ENCODE results near the gene GJD2.

Gene GJD2

DNA sequence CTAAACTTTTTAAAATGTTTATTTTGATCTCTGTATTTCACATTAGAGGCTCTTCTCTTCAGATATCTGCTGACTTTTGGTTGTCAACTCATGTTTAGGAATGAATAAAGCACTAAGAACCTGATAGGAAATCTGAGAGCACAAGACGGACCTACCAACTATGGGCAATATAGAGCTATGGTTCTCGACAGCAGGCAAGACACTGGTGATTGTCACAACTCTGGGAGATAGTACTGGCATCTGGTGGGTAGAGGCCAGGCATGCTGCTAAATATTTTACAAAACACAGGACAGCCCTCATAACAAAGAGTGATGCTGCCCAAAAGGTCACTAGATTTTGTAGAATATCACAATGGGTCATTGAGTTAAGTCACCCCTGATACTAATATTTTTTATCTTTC lies 17.5 kb upstream of the GJD2 start:
- no peak for DNase-seq

DNA sequence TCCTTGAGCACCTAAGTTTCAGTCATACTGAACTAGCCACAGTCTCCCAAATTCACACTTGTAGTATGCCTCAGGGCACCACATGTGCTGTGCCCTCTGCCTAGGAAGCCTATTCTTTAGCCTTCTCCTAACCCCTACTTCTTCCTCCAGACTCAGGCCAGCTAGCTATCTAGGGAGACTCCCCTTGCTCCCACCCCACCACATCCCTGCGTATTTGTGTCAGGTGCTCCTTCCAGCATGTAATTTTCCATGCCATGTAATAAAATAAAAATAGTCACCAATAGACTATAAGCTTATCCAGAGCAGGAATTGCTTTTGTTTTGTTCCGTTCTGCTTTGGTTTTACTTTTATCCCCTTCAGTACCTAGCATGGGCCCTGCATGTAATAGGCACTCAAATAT lies 14.9 kb upstream of the GJD2 start:
- DNase-seq: no peak

DNA sequence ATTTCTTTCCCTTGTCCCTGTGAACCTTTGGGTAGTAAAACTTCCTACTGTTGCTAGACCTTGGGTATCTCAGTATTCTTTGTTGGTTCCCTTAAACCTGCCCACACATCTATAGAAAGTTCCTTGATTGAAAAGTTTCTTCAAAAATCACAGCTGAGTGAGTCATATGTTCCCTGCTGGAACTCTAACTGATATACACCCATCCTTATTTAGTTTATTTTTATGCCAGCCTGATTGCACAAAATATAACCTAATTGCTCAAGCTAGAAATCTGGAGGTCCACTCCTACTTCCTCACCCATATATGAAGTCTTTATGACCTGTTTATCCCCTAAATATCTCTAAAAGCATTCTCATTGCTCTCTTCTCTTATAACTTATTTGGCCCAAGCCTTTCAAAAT lies 13.7 kb upstream of the GJD2 start:
- DNase-seq: no peak

DNA sequence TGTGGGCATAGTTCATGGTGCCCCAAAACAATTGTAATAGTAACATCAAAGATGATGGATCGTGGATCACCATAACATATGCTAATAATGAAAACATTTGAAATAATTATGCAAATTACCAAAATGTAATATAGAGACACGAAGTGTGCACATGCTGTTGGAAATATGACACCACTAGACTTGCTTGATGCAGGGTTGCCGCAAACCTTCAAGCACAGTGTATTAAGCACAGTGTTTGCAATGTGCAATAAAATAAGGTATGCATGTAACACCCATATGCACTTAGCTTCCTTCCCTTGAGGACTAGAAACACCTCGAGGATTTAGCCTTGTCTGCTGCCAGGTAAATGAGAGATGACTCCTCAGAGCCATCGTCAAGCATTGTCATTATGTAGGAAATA lies 10.9 kb upstream of the GJD2 start:
- no peak for DNase-seq

DNA sequence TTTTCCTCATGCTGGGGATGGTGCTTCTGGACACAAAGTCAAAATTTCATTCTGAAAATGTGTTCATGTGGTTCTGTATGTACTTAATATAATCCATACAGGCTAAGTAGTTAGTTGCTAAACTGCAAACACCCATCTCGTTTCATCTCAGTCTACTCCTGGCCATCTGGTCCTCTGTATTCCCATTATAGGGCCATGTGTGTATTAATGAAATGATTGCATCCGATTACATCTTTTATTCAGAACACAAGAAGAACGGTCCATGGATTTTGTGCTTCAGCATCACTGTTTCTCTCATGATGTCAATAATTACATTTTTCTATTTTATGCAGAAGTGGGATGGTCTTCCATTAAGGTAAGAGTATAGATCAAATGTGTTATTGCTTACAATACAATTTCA lies 6.1 kb upstream of the GJD2 start:
- DNase-seq: no peak

DNA sequence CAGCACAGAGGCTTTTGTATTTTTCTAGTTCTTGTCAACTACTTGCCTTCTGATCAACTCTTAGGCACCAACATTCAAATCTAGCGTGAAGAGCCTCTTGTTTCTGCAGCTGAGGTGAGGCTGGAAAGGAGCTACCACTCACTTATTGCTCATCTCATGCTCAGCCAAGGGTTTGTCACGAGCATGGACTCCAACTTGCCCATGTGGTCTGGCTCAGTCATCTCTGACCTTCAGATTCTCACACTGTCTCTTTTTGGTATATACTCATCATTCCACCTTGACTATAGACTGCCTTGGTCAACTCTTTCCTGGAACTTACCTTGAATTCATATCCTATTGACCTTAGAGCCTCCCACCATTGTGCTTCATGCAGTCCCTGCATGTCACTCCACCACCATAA lies 5.2 kb upstream of the GJD2 start:
- DNase-seq: no peak

DNA sequence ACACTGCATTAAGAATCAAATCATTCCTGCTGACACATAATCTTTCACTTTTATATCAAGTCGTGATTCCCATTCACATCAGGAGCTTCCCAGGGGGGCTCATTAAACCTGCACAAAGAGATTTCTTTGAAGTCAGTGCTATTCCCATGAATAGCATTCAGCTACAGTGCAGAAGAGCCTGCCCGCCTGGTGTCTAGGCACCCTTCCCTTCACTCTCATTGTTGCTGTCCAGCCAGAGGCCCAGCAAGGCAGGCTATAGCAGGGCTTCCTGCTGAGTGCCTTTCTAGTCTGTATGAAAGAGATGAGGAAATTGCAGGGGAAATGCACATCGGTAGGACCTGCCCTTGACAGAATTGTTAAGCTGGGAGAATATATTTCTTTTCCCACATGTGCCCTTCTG lies 4.5 kb upstream of the GJD2 start:
- DNase-seq: no peak

DNA sequence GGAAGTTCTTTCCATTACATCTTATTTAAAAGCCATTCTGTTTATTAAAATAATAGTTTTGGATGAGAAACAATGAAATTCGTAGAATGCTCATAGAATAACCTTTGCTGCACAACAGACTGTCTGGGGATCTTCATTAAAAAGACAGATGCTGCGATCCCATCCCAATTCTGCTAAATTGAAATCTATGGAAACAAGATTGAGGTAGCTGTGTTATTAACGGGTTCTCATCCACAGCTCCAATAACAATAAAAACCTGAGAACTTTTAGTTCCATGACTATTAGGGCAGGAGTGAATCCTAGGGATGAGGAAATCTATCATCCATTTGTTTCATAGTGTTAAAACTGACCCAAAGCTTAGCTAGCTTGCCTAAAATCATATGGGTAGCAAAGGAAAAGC lies 2.5 kb upstream of the GJD2 start:
- no peak for DNase-seq

DNA sequence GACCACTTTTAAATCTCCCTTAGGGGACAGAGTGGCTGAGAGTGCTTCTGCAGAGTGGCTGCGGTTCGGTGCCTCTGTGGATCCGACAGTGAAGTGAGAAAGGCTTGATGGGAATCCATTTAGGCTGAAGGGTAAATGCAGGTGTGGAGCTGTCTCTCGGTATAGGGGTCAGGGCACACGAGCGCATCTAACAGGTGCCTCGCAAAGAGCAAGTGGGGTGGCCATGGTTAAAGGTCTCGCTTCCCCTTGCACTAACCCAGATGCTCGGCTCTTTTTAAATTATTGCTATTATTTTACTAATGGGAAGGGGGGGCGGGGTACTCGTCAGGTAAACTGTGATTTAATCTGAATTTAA lies 598 bp upstream of the GJD2 start:
- no peak for DNase-seq

DNA sequence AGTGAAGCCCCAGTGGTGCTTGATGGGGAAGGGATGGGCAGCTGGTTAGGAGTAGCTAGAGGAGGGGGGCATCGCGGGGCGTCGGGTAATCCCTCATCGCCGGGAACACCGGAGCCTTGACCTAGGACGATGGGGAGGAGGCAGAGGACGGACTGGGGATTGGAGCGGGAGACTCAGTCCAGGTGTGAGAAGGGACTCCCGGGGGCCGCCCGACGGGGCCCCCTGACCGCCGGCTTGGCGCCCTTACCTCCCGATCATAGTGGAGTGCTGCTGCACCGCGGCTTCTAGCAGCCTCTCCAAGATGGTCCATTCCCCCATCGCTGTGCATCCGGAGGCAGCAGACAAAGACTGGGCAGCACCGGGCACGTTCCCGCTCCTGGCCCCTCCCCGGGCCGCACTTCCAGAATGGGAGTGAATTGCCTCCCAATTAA lies 612 bp downstream of the GJD2 start:
- DNase-seq: no peak

DNA sequence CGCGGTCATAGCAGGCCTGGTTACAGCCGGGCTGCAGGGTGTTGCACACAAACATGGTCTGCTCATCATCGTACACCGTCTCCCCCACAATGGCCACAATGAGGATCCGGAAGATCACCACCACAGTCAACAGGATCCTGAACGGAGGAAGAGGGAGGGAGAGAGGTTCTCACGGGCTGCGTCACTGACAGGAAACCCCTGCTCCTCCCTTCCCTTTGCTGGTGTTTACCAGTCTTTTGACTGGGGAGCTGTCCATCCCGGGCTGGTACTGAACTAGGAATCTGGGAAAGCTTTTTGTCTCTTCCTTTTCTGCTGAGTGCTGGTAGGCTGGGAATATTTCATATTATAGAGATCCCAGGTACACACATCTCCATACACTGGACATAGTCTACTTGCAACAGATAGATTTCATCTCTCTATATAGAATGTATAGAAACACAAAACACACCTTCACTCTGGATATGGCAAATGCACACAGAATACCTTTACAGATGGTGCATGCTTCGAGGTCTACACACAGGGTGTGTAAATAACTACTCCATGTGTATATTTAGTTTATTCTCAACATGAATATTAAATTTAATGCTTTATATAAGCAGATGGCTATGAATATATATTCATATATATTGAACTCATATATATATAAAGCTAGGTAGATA lies 1.4 kb downstream of the GJD2 start:
- peak; percentile 55 for DNase-seq

DNA sequence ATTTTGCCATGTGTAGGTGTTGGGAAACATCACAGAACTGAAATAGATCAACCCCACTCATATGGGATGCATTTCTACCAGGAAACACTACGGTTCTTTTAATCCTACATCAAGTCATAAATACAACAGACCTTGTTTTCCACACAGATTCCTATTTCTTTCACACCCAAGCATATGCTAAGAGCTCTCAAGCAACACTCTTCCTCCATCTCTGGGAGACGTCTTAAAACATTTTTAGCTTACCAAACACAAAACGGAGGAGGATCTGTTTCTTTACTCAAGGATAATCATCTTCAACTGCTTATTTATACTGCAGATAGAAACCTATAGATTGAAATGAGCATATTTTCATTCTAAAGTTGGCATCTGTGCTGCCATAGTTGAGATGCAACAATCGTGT lies 5.1 kb downstream of the GJD2 start:
- no peak for DNase-seq

DNA sequence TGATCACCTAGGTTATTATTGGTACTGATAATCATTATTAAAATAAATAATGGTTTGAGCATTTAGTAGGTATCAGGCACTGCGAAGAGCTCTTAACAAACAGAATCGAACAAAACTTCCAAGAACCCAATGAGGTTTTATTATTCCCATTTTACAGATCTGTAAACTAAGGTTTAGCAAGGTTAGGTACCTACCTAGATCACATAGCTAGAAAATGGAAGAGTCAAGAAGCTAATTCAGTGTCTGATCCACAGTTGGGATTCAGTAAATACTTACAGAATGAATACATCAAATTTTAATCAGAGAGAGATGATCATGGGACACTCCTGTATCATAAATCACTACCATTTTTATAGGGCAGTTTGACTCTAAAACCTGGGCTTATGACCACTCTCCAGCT lies 15.5 kb downstream of the GJD2 start:
- DNase-seq: no peak

DNA sequence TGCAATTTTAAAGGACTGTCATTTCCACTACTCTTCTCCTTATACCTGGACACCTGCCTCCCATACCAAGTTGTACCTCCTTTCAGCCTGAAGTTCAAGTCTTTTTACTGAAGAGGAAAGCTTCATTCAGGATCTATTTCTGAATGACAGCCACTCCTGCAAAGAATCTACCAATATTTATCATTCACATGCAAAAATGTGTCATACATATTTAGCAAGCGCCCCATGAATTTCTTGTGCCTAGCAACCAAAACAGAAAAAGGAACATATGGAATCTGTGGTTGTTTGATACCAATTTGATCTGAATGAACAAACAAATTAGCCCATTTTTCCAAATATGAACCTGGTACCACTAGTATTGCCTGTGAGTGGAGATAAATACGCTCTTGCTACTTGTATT lies 16.8 kb downstream of the GJD2 start:
- DNase-seq: no peak

DNA sequence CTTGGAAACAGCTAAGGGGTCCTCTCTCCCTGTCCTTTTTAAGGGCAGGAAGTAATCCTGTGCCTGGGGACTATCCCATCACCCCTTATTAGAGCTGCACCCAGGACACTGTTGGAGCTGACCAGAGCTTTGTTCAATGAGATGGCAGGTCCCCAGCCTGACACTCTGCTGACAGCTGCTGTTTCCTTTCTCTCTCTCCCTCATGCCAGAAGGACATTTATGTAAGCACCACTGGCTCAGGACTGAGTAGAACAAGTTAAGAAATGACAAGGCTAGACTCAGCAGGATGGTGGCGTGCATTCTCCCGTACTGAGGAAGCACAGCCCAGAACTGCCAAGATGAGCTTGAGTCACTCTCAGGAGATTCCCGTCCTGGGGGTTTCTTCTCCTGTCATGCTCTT lies 17.3 kb downstream of the GJD2 start:
- peak; percentile 29 for DNase-seq

DNA sequence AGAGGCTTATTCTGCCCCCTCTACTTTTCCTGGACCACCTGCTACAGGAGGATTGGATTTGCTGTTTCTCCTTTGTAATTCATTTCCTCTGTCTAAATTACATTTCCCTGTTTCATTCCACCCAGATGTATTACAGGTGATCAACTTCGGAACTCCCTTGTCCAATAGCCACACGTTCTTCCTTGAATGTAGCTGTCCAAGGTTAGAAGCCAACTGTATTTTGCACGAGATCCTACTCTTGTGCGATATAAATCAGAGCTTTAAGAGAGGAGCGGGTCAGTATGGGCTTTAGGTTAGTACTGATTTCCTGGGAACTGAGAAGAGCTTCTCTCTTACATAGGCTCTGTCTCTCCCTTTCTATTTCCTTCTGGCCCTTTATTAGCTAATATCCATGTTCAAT lies 20.5 kb downstream of the GJD2 start:
- DNase-seq: no peak

DNA sequence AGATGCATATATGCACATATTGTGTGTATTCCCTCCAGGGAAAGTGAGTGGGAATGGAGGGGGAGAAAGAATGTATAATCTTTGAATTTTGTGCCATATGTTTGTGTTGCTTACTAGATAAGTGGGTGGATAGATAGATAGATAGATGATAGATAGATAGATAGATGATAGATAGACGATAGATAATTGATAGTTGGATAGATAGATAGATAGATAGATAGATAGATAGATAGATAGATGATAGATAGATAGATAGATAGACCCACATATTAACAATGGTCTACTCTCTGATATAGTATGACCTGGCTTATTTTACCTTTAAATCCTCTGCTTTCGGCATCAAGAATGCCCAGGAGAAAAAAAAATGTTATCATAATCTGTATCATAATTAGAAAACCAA lies 21.2 kb downstream of the GJD2 start:
- no peak for DNase-seq

DNA sequence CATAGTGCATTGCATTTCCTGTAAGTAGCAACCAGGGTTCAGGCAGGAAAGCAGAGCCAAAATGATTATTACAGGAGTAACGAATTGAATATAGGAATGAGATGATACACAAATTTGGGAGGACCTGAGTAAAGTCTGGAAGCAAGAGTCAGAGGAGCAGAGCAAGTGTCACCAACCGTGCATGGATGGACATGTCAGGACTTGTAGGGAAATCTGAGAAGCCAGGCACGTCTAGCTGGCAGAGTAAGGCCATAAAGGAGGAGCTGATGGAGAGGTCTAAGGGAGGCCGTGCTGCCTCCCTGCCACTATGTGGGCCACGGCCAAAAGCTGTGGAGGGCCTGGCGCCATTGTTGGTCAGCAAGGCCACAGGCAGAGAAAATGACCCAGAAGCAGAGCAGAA lies 22.4 kb downstream of the GJD2 start:
- DNase-seq: no peak

DNA sequence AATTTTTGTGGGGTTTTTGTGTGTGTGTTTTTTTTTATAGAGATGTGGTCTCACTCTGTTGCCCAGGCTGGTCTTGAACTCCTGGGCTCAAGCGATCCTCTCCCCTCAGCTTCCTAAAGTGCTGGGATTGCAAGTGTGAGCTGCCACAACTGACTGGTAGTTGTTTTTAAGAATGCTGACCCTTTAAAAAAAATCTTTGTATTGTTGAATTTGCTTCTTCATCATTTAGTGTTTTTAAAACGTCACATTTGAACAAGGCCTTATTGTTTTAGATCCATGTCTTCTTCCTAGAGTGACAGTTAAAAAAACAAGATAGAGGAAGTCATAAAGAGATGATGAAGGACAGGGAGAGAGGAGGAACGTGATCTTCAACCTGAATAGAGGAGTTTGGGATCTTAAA lies 24.1 kb downstream of the GJD2 start:
- DNase-seq: no peak

DNA sequence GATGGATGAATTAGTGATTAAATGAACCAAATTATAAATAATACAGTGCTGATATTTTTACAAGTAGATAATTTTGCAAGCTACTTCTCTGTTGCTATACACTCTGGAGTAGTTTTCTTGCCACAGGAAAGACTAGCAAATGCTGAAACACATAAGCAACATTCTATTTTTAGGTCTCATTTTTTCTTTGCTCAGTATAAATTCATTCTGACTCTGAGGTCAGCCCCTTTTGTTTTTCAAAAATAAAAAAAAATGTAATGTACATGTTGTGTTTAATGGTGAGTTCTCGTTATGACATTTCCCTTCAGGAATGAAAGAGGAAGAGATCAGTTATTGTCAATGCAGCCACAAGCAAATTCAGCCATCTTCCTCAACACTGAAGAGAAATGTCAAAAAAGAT lies 24.9 kb downstream of the GJD2 start:
- DNase-seq: no peak

DNA sequence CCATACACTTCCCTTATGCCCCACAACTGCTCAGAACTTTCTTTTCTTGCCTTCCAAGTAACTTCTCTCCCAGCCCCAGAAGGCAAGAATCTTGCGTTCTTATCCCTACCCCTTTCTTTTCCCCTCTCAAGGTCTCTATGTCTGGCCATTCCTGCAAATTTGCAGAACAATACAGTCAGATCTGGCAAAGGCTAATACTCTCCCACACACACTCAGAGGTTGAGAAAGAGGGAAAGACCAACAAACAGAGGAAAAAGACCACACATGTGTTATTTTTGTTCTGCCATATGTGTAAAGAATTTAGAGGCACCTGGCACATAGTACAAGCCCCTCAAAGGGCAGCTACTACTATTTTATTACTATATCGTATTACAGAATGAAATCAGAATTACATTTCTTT lies 25.7 kb downstream of the GJD2 start:
- no peak for DNase-seq

DNA sequence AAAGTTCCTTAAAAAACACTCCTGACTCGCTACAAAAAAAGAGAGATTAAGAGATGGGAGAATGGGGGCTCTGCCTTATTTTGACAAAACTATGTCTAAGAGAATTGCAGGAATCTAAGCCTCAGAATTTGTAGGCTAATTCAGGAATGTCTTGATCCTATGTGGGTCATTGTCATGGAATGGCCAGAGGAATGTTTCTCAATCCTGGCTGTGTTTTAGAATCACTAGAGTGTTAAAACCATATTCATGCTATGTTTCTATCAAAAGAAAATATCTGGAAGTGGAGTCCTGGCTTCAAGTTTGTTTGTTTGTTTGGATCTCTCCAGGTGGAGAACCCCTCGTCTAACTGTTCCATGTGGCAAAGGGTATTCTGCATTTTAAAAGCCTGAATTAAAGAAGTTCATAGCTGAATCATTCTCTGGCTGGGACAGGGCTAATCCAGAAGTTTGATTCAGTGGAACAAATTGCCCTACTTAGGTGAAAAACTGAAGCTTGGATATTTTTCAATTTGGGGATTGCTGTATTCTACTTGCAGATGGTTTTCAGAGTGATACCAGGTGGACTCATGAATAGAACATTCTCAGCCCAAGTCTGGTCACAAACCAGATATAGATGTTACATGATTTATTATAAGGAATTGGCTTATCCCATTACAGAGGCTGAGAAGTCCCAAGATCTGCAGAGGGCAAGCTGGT lies 28.2 kb downstream of the GJD2 start:
- peak; percentile 60 for DNase-seq

DNA sequence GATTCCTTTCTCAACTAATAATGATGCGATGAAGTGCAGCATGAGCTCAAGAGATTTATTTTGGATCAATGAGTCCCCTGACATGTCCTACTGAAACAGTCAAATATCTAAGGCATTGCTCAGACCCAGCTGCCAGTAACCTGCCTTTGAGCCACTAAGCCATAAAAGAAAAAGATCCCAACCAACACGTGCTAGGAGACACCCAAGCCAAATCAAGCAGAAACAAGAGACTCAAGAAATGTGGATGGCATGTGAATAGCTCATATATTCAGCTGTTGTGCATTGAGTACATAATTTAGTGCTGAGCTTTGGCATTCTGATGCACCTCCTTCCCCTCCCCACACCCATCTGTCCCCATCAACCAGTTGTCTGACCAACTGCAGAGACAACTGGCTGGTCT lies 29.2 kb downstream of the GJD2 start:
- peak; percentile 59 for DNase-seq

DNA sequence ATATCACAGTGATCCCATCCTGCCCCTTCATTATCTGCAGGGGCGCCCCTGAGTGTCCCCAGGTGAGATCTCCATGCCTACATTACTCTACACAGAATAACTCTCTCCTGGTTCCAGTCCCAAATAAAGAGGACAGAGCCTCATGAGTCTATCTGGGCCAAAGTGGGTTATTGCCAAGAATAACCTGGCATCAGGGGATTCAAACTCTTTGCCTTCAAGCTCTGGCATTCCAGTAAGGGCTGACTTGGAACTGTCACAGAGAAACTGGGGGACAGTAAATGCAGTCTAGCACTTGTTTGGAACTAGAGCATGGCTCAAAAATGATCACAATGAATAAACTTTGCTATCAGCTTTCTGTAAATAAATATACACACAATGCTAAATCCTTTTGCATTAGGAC lies 30.3 kb downstream of the GJD2 start:
- DNase-seq: no peak

DNA sequence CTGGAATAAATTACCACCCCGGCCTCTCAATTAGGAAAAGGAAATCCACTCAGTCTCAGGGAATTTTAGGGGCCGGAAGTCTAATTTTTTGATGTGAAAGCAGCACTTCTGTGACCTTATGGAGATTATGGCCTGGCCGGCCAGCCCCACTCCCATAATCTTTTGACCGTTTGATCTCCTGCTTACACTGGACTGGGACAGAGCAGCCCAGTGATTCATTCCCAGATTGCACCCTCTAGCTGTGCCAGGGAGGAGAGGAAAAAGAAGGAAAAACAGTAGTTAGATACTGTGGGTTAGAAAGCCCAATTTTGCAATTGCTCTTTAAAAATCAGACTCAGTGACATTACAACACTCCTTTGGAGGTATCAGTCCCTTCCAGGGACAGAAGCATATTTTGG lies 32.4 kb downstream of the GJD2 start:
- peak; percentile 73 for DNase-seq
